ENCODE results near the gene OR51B4. TPM values are rescaled to one million over a fixed set of nuclear protein-coding genes. Genes with fewer than 3 reads are reported as not detected.

Gene OR51B4
- total and polyA plus RNA-seq, 9 of the 15 experiments (the other 6 are each of a cell fraction or from before 2014, with no cell fraction given): 17.1 to 64.6 (median 39.9) TPM

GRCh38 chr11:5280582-5281102 lies 21.1 kb downstream of the OR51B4 start (continued):
- TF ChIP-seq TAF1 (IDR thresholded peaks at IDR 0.05; ENCODE audit: control insufficient read depth, extremely low read depth, insufficient read depth, low read length, severe bottlenecking) (peak; percentile 55), SP1 (CRISPR knock-in tag; IDR thresholded peaks at IDR 0.05) (peak; percentile 68), ZNF586 (CRISPR knock-in tag; conservative IDR thresholded peaks at IDR 0.05) (0 out of 2 replicates have a peak, but pooled peaks have one; percentile 15), FOXA3 (CRISPR knock-in tag; conservative IDR thresholded peaks at IDR 0.05 in 1 of 2, IDR thresholded peaks at IDR 0.05 in 1 of 2) (peak in 1 of 2 experiments; percentile 58; a peak in 1 of 4 replicates), MEIS2 (IDR thresholded peaks at IDR 0.05; ENCODE audit: partially characterized antibody) (peak; percentile 88), CCNT2 (IDR thresholded peaks at IDR 0.05; ENCODE audit: borderline replicate concordance, extremely low read depth, insufficient read length, low read depth, low read length) (peak; percentile 98), CBX5 (IDR thresholded peaks at IDR 0.05; ENCODE audit: borderline replicate concordance, low read depth) (no peak), ZNF445 (CRISPR knock-in tag; IDR thresholded peaks at IDR 0.05; ENCODE audit: low read depth) (0 out of 2 replicates have a peak, but pooled peaks have one; percentile 66), ATF1 (CRISPR knock-in tag; IDR thresholded peaks at IDR 0.05) (no peak), ATF1 (tag; IDR thresholded peaks at IDR 0.05) (peak; percentile 89), E2F8 (IDR thresholded peaks at IDR 0.05; ENCODE audit: low read depth, partially characterized antibody) (peak; percentile 35), RERE (CRISPR knock-in tag; IDR thresholded peaks at IDR 0.05; ENCODE audit: borderline replicate concordance) (0 out of 2 replicates have a peak, but pooled peaks have one; percentile 3), ZNF134 (CRISPR knock-in tag; conservative IDR thresholded peaks at IDR 0.05) (peak; percentile 53; the same call in 1 of the 2 replicates), SIN3A (IDR thresholded peaks at IDR 0.05; ENCODE audit: borderline replicate concordance in 2 of 2, control insufficient read depth in 1 of 2, low read depth in 2 of 2, low read length in 2 of 2) (peak in 1 of 2 experiments; percentile 27; a peak in 1 of 4 replicates), CHAMP1 (IDR thresholded peaks at IDR 0.05) (peak; percentile 76; the same call in 1 of the 2 replicates), BCOR (IDR thresholded peaks at IDR 0.05) (peak; percentile 74), MTA2 (IDR thresholded peaks at IDR 0.05; ENCODE audit: low read depth) (peak; percentile 96)
